Transverse colon (tissue), 3 donors: ENCODE results near the gene EFCAB9.

Source experiments
- CTCF ChIP-seq, 5 experiments: fragments of 200-600 bp in 3 of 5; fragments of 450-650 bp in 2 of 5; sonication (generic) in 3 of 5; IDR thresholded peaks; 1 replicate in 2 of 5; 2 replicates in 3 of 5; pipeline ENCODE4 v1.5.1; 2016 to 2017; ENCODE audit warnings: antibody characterized with exemption in 5 of 5, inconsistent platforms in 3 of 5, mild to moderate bottlenecking in 2 of 5, moderate library complexity in 1 of 5
- POLR2A ChIP-seq: fragments of 450-650 bp; IDR thresholded peaks from one replicate; pipeline ENCODE4 v1.6.1; 2016; ENCODE audit warnings: antibody characterized with exemption, mild to moderate bottlenecking, moderate library complexity

- TF ChIP-seq POLR2A: no peak
- no peak for TF ChIP-seq CTCF (IDR thresholded peaks at IDR 0.05)
Observed at GRCh38 chr5:172180936-172181335, 13.0 kb upstream of the EFCAB9 start.
